H1 (cell line): Measurements from ENCODE around the gene KMT2E. TPM values are rescaled to one million over a fixed set of nuclear protein-coding genes. Genes with fewer than 3 reads are reported as not detected.

Experiments
- CTCF ChIA-PET: fragments of 300-600 bp; sonication (Branson Sonifier 250); formaldehyde crosslinking; loops from one replicate; lab custom pipeline; 2021; ENCODE audit not compliant: partially characterized antibody; lab: Charles Lee
- POLR2A ChIA-PET: fragments of 300-600 bp; sonication (Branson Sonifier 250); formaldehyde crosslinking; loops from one replicate; lab custom pipeline; 2021; ENCODE audit warnings: inconsistent platforms; ENCODE audit not compliant: partially characterized antibody; lab: Charles Lee
- DNase-seq, 2 experiments: peaks; one replicate each; pipeline versions ENCODE4 v3.0.0 to v3.0.0-alpha.2; 2010 to 2022; ENCODE audit warnings: low spot score in 2 of 2, low read depth in 1 of 2, mixed read lengths in 1 of 2
- FAIRE-seq: peaks from 2 replicates; lab custom pipeline; 2011; peaks lifted over from hg19 to GRCh38; lab: Jason Lieb, UNC
- H2AFZ ChIP-seq: 2 replicates; pipeline ENCODE4 v1.8.1; 2012; ENCODE audit warnings: low read length, inconsistent platforms
- H2AK5ac ChIP-seq: 2 replicates; pipeline ENCODE4 v1.6.1; 2013; ENCODE audit warnings: low read depth, low read length
- H2BK120ac ChIP-seq: replicated peaks from 2 replicates; pipeline ENCODE3; 2013; ENCODE audit warnings: low read depth, low read length, inconsistent platforms
- H2BK12ac ChIP-seq: 2 replicates; pipeline ENCODE4 v1.6.1; 2013; ENCODE audit warnings: low read depth, low read length
- H2BK15ac ChIP-seq: 2 replicates; pipeline ENCODE4 v1.6.1; 2013; ENCODE audit warnings: low read length
- H2BK20ac ChIP-seq: 2 replicates; pipeline ENCODE4 v1.6.1; 2013; ENCODE audit warnings: low read length
- H2BK5ac ChIP-seq: 2 replicates; pipeline ENCODE4 v1.6.1; 2013; ENCODE audit warnings: low read depth, low read length
- H3K14ac ChIP-seq: 2 replicates; pipeline ENCODE4 v1.6.1; 2013; ENCODE audit warnings: inconsistent platforms; ENCODE audit not compliant: insufficient read length
- H3K18ac ChIP-seq: 2 replicates; pipeline ENCODE4 v1.6.1; 2013; ENCODE audit warnings: low read length; ENCODE audit errors: extremely low read depth
- H3K23ac ChIP-seq: 2 replicates; pipeline ENCODE4 v1.6.1; 2013; ENCODE audit warnings: inconsistent platforms; ENCODE audit not compliant: insufficient read length
- H3K23me2 ChIP-seq: 2 replicates; pipeline ENCODE4 v1.6.1; 2013; ENCODE audit warnings: low read depth, low read length
- H3K27ac ChIP-seq: 2 replicates; pipeline ENCODE4 v1.6.1; 2011; ENCODE audit warnings: low read depth, low read length, inconsistent platforms
- H3K27me3 ChIP-seq, 4 experiments: replicated peaks in 1 of 4; 1 replicate in 1 of 4; 2 replicates in 3 of 4; pipeline versions ENCODE4 v1.6.1 to v1.8.1; 2011 to 2013; ENCODE audit warnings: low read length in 3 of 4, mild to moderate bottlenecking in 3 of 4, inconsistent platforms in 2 of 4, mixed read lengths in 2 of 4, moderate library complexity in 1 of 4; ENCODE audit not compliant: control insufficient read depth in 3 of 4, insufficient read depth in 3 of 4; ENCODE audit errors: extremely low read depth in 1 of 4
- H3K36me3 ChIP-seq, 4 experiments: 2 replicates each; pipeline versions ENCODE4 v1.6.1 to v1.8.1; 2011 to 2013; ENCODE audit warnings: mild to moderate bottlenecking in 4 of 4, low read length in 3 of 4, moderate library complexity in 2 of 4, control low read depth in 1 of 4, inconsistent platforms in 1 of 4; ENCODE audit not compliant: insufficient read depth in 4 of 4, control insufficient read depth in 2 of 4
- H3K4ac ChIP-seq: replicated peaks from 2 replicates; pipeline ENCODE3; 2013; ENCODE audit warnings: low read length, low read depth, mixed read lengths, inconsistent platforms; ENCODE audit not compliant: insufficient read length
- H3K4me1 ChIP-seq, 4 experiments: replicated peaks in 1 of 4; 1 replicate in 1 of 4; 2 replicates in 3 of 4; pipeline versions ENCODE4 v1.6.1 to v1.8.1; 2011 to 2013; ENCODE audit warnings: low read length in 3 of 4, inconsistent platforms in 2 of 4, mixed read lengths in 1 of 4; ENCODE audit not compliant: insufficient read depth in 4 of 4, control insufficient read depth in 3 of 4
- H3K4me2 ChIP-seq, 2 experiments: 2 replicates each; pipeline versions ENCODE4 v1.6.1 to v1.8.1; 2011 to 2013; ENCODE audit warnings: low read depth in 2 of 2, low read length in 2 of 2, control low read depth in 1 of 2, inconsistent platforms in 1 of 2, mild to moderate bottlenecking in 1 of 2; ENCODE audit not compliant: insufficient read depth in 1 of 2
- H3K4me3 ChIP-seq, 4 experiments: fragments of 200-600, 300-600 bp in 1 of 4; sonication (generic), shearing (Covaris generic), sonication (Bioruptor Twin) in 1 of 4; 2 replicates each; pipeline versions ENCODE4 v1.5.1 to v1.8.1; 2011 to 2016; ENCODE audit warnings: low read length in 4 of 4, low read depth in 3 of 4, control low read depth in 2 of 4, inconsistent platforms in 2 of 4, mild to moderate bottlenecking in 2 of 4, mixed read lengths in 1 of 4, moderate library complexity in 1 of 4; ENCODE audit not compliant: insufficient read depth in 2 of 4; ENCODE audit errors: extremely low read depth in 1 of 4
- H3K56ac ChIP-seq: replicated peaks from 2 replicates; pipeline ENCODE3; 2013; ENCODE audit warnings: low read depth, mild to moderate bottlenecking, mixed read lengths, low read length, inconsistent platforms; ENCODE audit not compliant: insufficient read length
- H3K79me1 ChIP-seq: 2 replicates; pipeline ENCODE4 v1.6.1; 2013; ENCODE audit warnings: low read depth, low read length, control low read depth
- H3K79me2 ChIP-seq, 2 experiments: 2 replicates each; pipeline versions ENCODE4 v1.6.1 to v1.8.1; 2012 to 2013; ENCODE audit warnings: low read length in 2 of 2, mild to moderate bottlenecking in 2 of 2, inconsistent platforms in 1 of 2; ENCODE audit not compliant: insufficient read depth in 2 of 2, control insufficient read depth in 1 of 2
- H3K9ac ChIP-seq, 4 experiments: replicated peaks in 1 of 4; 1 replicate in 1 of 4; 2 replicates in 3 of 4; pipeline versions ENCODE4 v1.6.1 to v1.8.1; 2011 to 2013; ENCODE audit warnings: low read depth in 3 of 4, low read length in 3 of 4, control low read depth in 2 of 4, mild to moderate bottlenecking in 2 of 4, moderate library complexity in 2 of 4, inconsistent platforms in 1 of 4; ENCODE audit errors: extremely low read depth in 1 of 4
- H3K9me3 ChIP-seq, 2 experiments: 2 replicates each; pipeline versions ENCODE4 v1.6.1 to v1.8.1; 2012 to 2013; ENCODE audit warnings: mild to moderate bottlenecking in 2 of 2, moderate library complexity in 2 of 2, control low read depth in 1 of 2, inconsistent platforms in 1 of 2, low read depth in 1 of 2, low read length in 1 of 2, mixed read lengths in 1 of 2; ENCODE audit not compliant: insufficient read depth in 2 of 2
- H4K20me1 ChIP-seq, 2 experiments: replicated peaks in 1 of 2; 2 replicates each; pipeline versions ENCODE3 to v1.8.1; 2011 to 2013; ENCODE audit warnings: inconsistent platforms in 2 of 2, low read length in 2 of 2, mild to moderate bottlenecking in 1 of 2; ENCODE audit not compliant: insufficient read depth in 2 of 2, control insufficient read depth in 1 of 2
- H4K5ac ChIP-seq: 2 replicates; pipeline ENCODE4 v1.6.1; 2013; ENCODE audit warnings: low read length, low read depth, mixed read lengths, inconsistent platforms; ENCODE audit not compliant: insufficient read length
- H4K8ac ChIP-seq: 2 replicates; pipeline ENCODE4 v1.8.0; 2013; ENCODE audit warnings: mild to moderate bottlenecking, moderate library complexity, low read length, inconsistent platforms; ENCODE audit not compliant: insufficient read depth; ENCODE audit errors: extremely low read depth
- H4K91ac ChIP-seq: replicated peaks from 2 replicates; pipeline ENCODE3; 2013; ENCODE audit warnings: low read length, mixed read lengths, inconsistent platforms; ENCODE audit not compliant: insufficient read length
- BACH1 ChIP-seq: IDR thresholded peaks from 2 replicates; pipeline ENCODE4 v1.6.1; 2012; ENCODE audit warnings: low read length, improper control_type of control experiment
- BRCA1 ChIP-seq: IDR thresholded peaks from 2 replicates; pipeline ENCODE4 v1.6.1; 2012; ENCODE audit warnings: low read depth, low read length, improper control_type of control experiment
- GABPA ChIP-seq: IDR thresholded peaks from 2 replicates; pipeline ENCODE4 v1.6.1; 2011; ENCODE audit warnings: mild to moderate bottlenecking, low read length, moderate library complexity, borderline replicate concordance; ENCODE audit not compliant: insufficient read depth
- KDM4A ChIP-seq: IDR thresholded peaks from one replicate; pipeline ENCODE4 v1.7.1; 2012; ENCODE audit warnings: low read depth, mild to moderate bottlenecking, moderate library complexity, low read length, inconsistent platforms; ENCODE audit not compliant: severe bottlenecking
- KDM5A ChIP-seq: fragments of 200-600 bp; IDR thresholded peaks from 2 replicates; pipeline ENCODE4 v1.7.1; 2012; ENCODE audit warnings: mild to moderate bottlenecking, low read length, inconsistent platforms, mixed read lengths
- POLR2A ChIP-seq, 2 experiments: IDR thresholded peaks; 1 replicate in 1 of 2; 2 replicates in 1 of 2; pipeline ENCODE4 v1.6.1; 2011; ENCODE audit warnings: low read depth in 2 of 2, low read length in 2 of 2, mild to moderate bottlenecking in 2 of 2; ENCODE audit errors: control extremely low read depth in 1 of 2
- RBBP5 ChIP-seq: IDR thresholded peaks from 2 replicates; pipeline ENCODE4 v1.7.1; 2012; ENCODE audit warnings: low read depth, mild to moderate bottlenecking, inconsistent platforms, low read length, moderate library complexity, borderline replicate concordance
- RFX5 ChIP-seq: IDR thresholded peaks from 2 replicates; pipeline ENCODE4 v1.6.1; 2011; ENCODE audit warnings: low read depth, low read length, improper control_type of control experiment, borderline replicate concordance
- SAP30 ChIP-seq: fragments of 300-600 bp; sonication (generic); IDR thresholded peaks from 2 replicates; pipeline ENCODE4 v1.7.1; 2012; ENCODE audit warnings: low read length, moderate library complexity, mild to moderate bottlenecking, inconsistent platforms; ENCODE audit not compliant: insufficient read depth, insufficient replicate concordance
- SIX5 ChIP-seq: IDR thresholded peaks from 2 replicates; pipeline ENCODE4 v1.6.1; 2011; ENCODE audit warnings: mild to moderate bottlenecking, low read depth, low read length
- SP1 ChIP-seq: IDR thresholded peaks from 2 replicates; pipeline ENCODE4 v1.6.1; 2011; ENCODE audit warnings: low read depth, low read length
- TBP ChIP-seq: IDR thresholded peaks from 2 replicates; pipeline ENCODE4 v1.6.1; 2011; ENCODE audit warnings: low read depth, low read length, improper control_type of control experiment
- WGBS, 2 experiments: shearing (Covaris generic) in 1 of 2; methylation state at CpG; one replicate each; pipeline versions ENCODE4 v1.1.6 to v1.1.7; 2013 to 2015; ENCODE audit warnings: low lambda C conversion rate in 2 of 2, mixed read lengths in 2 of 2, inconsistent platforms in 1 of 2, low coverage in 1 of 2, missing lambda C conversion rate in 1 of 2; ENCODE audit not compliant: insufficient replicate concordance in 2 of 2, insufficient coverage in 1 of 2, insufficient read length in 1 of 2; ENCODE audit errors: extremely low coverage in 1 of 2, missing lambda C conversion rate in 1 of 2; 5-methylcytosine and 5-hydroxymethylcytosine counted together
- polyA plus RNA-seq, 7 experiments: library from polyadenylated mRNA; depleted of rRNA in 3 of 7; stranded (reverse) in 5 of 7; unstranded in 2 of 7; fragments of >200 nt in 5 of 7; fragments of 200-250 nt in 2 of 7; gene quantifications; 1 replicate in 5 of 7; 2 replicates in 1 of 7; 4 replicates in 1 of 7; pipeline versions ENCODE4 v1.2.1 to v1.2.3, GENCODE V29; 2011 to 2013; ENCODE audit warnings: missing spikeins in 2 of 7, mixed read lengths in 2 of 7
- total RNA-seq: library from RNA; stranded (reverse); fragmentation: NEBNext Ultra II Directional; extraction: Animal tissue kit (Norgen Biotek cat#: 25700); gene quantifications from 2 replicates; pipeline ENCODE4 v1.2.1, GENCODE V29; 2021

KMT2E gene
- total and polyA plus RNA-seq, 2 of the 8 experiments (the other 6 are each of a cell fraction or from before 2014, with no cell fraction given), result 10.9 to 45.0 TPM

- no peak overlapping the region for H2AFZ ChIP-seq
- H2BK120ac ChIP-seq, result no peak overlapping the region
- ChIA-PET CTCF (interaction anchor here (0.7 to 1.6 kb wide), 3 partner anchors 28 to 30 kb away, joined by 3 to 5 read pairs (median 4); no protein-coding TSS in a partner anchor), POLR2A (interaction anchor here (0.6 to 8.5 kb wide), 17 partner anchors 8 to 374 kb away, joined by 3 to 118 read pairs (median 4); no protein-coding TSS in a partner anchor)
- H4K20me1 ChIP-seq, result peaks cover 11 to 19% of the 10 kb centered on the region in 2 experiments
- H2BK12ac ChIP-seq, result no peak overlapping the region
- DNase-seq (no peak), FAIRE-seq (no peak)
- H3K9me3 ChIP-seq, result no peaks in the 10 kb centered on the region
- H3K14ac ChIP-seq, result no peak overlapping the region
- peaks cover 5% of the 10 kb centered on the region; the same call in 1 of the 2 replicates for H3K23me2 ChIP-seq
- WGBS, 2 experiments, result 14% methylated on average over 7 of the region's 7 CpGs; no CpG with 5 or more reads in 1 of the 2 experiments
- peaks cover 0 to 14% (median 0%) of the 10 kb centered on the region in 4 experiments; a peak in 1 of 8 replicates for H3K36me3 ChIP-seq
- H2BK5ac ChIP-seq, result no peak overlapping the region
- H3K4me1 ChIP-seq, result peaks cover 0 to 6% (median 1%) of the 10 kb centered on the region in 4 experiments; a peak in 3 of 7 replicates
- peak overlapping the region; percentile 29 to 100 (median 76); a peak in 6 of 7 replicates for H3K9ac ChIP-seq
- peak overlapping the region; percentile 49 to 68 for H3K4me2 ChIP-seq
- H3K18ac ChIP-seq, result no peak overlapping the region
- H3K4me3 ChIP-seq, result peak overlapping the region; percentile 89 to 99 (median 97)
- H2AK5ac ChIP-seq, result no peak overlapping the region
- no peak overlapping the region for H3K56ac ChIP-seq
- H3K79me1 ChIP-seq, result no peaks in the 10 kb centered on the region
- no peak overlapping the region for H2BK20ac ChIP-seq
- peaks cover 22 to 62% of the 10 kb centered on the region in 2 experiments for H3K79me2 ChIP-seq
- no peak overlapping the region for H4K5ac ChIP-seq
- no peak overlapping the region for H3K23ac ChIP-seq
- no peak overlapping the region for H2BK15ac ChIP-seq
- H3K27ac ChIP-seq, result no peak overlapping the region
- no peak overlapping the region for H4K91ac ChIP-seq
- H3K27me3 ChIP-seq, result no peaks in the 10 kb centered on the region
- no peak overlapping the region for H3K4ac ChIP-seq
- H4K8ac ChIP-seq, result no peak overlapping the region
- TF ChIP-seq GABPA (no peak), KDM5A (no peak), BRCA1 (no peak), SAP30 (no peak), TBP (no peak), RFX5 (no peak), POLR2A (IDR thresholded peaks at IDR 0.05; ENCODE audit: control extremely low read depth in 1 of 2, low read depth in 2 of 2, low read length in 2 of 2) (no peak; a peak in 1 of 3 replicates), KDM4A (no peak), SP1 (no peak), RBBP5 (no peak), BACH1 (no peak), SIX5 (no peak)
These were observed 2.7 kb upstream of the KMT2E start for GRCh38 chr7:105011141-105011830.
